HCT116 (cell line): ENCODE data around the gene CRIP1. TPM values are rescaled to one million over a fixed set of nuclear protein-coding genes. Genes with fewer than 3 reads are reported as not detected.

Experiments used
- ATAC-seq: fragments of 200-7000 bp; cut with Tn5 transposase; 2 replicates; pipeline ENCODE4 v1.9.1; 2020; ENCODE audit warnings: mild to moderate bottlenecking, moderate library complexity
- BruUV-seq: library from RNA; stranded (reverse); fragments of 400-500 nt; replicated peaks from 2 replicates; lab custom pipeline; 2021; lab: Mats Ljungman, UMichigan
- CTCF ChIA-PET: fragments of 300-600 bp; sonication (Branson Sonifier 250); formaldehyde crosslinking; loops from one replicate; lab custom pipeline; 2021; ENCODE audit warnings: antibody characterized with exemption; lab: Charles Lee
- POLR2A ChIA-PET: fragments of 300-600, 350-600 bp; sonication (Branson Sonifier 250); formaldehyde crosslinking; loops from one replicate; lab custom pipeline; 2021; ENCODE audit warnings: antibody characterized with exemption; lab: Charles Lee
- RAD21 ChIA-PET, 2 experiments: fragments of 300-600 bp; sonication (Branson Sonifier 250); formaldehyde crosslinking; loops; one replicate each; lab custom pipeline; 2023; ENCODE audit warnings: low total read pairs in 2 of 2; ENCODE audit not compliant: uncharacterized antibody in 2 of 2, unreplicated experiment in 2 of 2, low non-redundant PET in 1 of 2; lab: Charles Lee
- DNase-seq: peaks from one replicate; pipeline ENCODE4 v3.0.0-alpha.2; 2010; ENCODE audit warnings: low read depth, low spot score
- H2AFZ ChIP-seq: fragments of 200-600 bp; shearing (Covaris generic), sonication (generic); 2 replicates; pipeline ENCODE4 v1.6.1; 2017; ENCODE audit warnings: low read depth, mixed run types, mixed read lengths, antibody characterized with exemption, low read length; ENCODE audit not compliant: poor library complexity, severe bottlenecking
- H3K27ac ChIP-seq: 2 replicates; pipeline ENCODE4 v1.5.1; 2012; ENCODE audit warnings: low read depth, low read length
- H3K27me3 ChIP-seq: fragments of 200-600 bp; sonication (generic); 2 replicates; pipeline ENCODE4 v1.6.1; 2016; ENCODE audit warnings: mixed run types, low read length, mixed read lengths; ENCODE audit not compliant: insufficient read depth
- H3K36me3 ChIP-seq, 2 experiments: fragments of 200-500 bp in 1 of 2; fragments of 200-600 bp in 1 of 2; sonication (Bioruptor generic) in 1 of 2; sonication (generic) in 1 of 2; 2 replicates each; pipeline versions ENCODE4 v1.5.1 to v1.6.1; 2014 to 2016; ENCODE audit warnings: low read length in 2 of 2, inconsistent platforms in 1 of 2, mixed read lengths in 1 of 2, mixed run types in 1 of 2; ENCODE audit not compliant: insufficient read depth in 2 of 2, control insufficient read depth in 1 of 2
- H3K4me1 ChIP-seq, 2 experiments: fragments of 200-600 bp in 1 of 2; sonication (generic) in 1 of 2; 2 replicates each; pipeline versions ENCODE4 v1.5.1 to v1.6.1; 2012 to 2017; ENCODE audit warnings: low read length in 2 of 2, inconsistent platforms in 1 of 2, mild to moderate bottlenecking in 1 of 2, mixed read lengths in 1 of 2, mixed run types in 1 of 2, moderate library complexity in 1 of 2; ENCODE audit not compliant: insufficient read depth in 2 of 2, control insufficient read depth in 1 of 2
- H3K4me2 ChIP-seq: fragments of 200-600 bp; sonication (generic); 2 replicates; pipeline ENCODE4 v1.6.1; 2017; ENCODE audit warnings: mixed run types, low read length, mixed read lengths
- H3K4me3 ChIP-seq, 2 experiments: fragments of 200-600 bp in 1 of 2; sonication (generic) in 1 of 2; replicated peaks in 1 of 2; 2 replicates each; pipeline ENCODE4 v1.5.1; 2011 to 2016; ENCODE audit warnings: low read length in 2 of 2, control low read depth in 1 of 2, low read depth in 1 of 2, mild to moderate bottlenecking in 1 of 2, mixed read lengths in 1 of 2, mixed run types in 1 of 2
- H3K79me2 ChIP-seq: fragments of 200-600 bp; sonication (generic); 2 replicates; pipeline ENCODE4 v1.6.1; 2017; ENCODE audit warnings: mild to moderate bottlenecking, mixed run types, low read length, moderate library complexity, mixed read lengths; ENCODE audit not compliant: insufficient read depth
- H3K9ac ChIP-seq: fragments of 200-600 bp; sonication (generic); 2 replicates; pipeline ENCODE4 v1.6.1; 2016; ENCODE audit warnings: low read length, mixed read lengths
- H3K9me2 ChIP-seq: fragments of 200-600 bp; sonication (generic), shearing (Covaris generic); 2 replicates; pipeline ENCODE4 v1.6.1; 2017; ENCODE audit warnings: mixed run types, mild to moderate bottlenecking, moderate library complexity; ENCODE audit not compliant: insufficient read depth
- H3K9me3 ChIP-seq, 2 experiments: fragments of 200-500 bp in 1 of 2; fragments of 200-600 bp in 1 of 2; sonication (Bioruptor generic) in 1 of 2; sonication (generic) in 1 of 2; 2 replicates each; pipeline ENCODE4 v1.6.1; 2014 to 2017; ENCODE audit warnings: low read length in 2 of 2, mixed read lengths in 2 of 2, inconsistent platforms in 1 of 2, low read depth in 1 of 2, mild to moderate bottlenecking in 1 of 2, mixed run types in 1 of 2, moderate library complexity in 1 of 2; ENCODE audit not compliant: control insufficient read depth in 1 of 2, insufficient read depth in 1 of 2
- H4K20me1 ChIP-seq: fragments of 200-600 bp; sonication (generic), shearing (Covaris generic); 2 replicates; pipeline ENCODE4 v1.6.1; 2017; ENCODE audit warnings: mixed run types, mild to moderate bottlenecking, moderate library complexity; ENCODE audit not compliant: insufficient read depth
- CBX3 ChIP-seq: IDR thresholded peaks from 2 replicates; pipeline ENCODE4 v1.6.1; 2012; ENCODE audit warnings: low read depth
- CTCF ChIP-seq, 3 experiments: fragments of 200-600 bp in 1 of 3; sonication (generic) in 1 of 3; IDR thresholded peaks in 2 of 3; conservative IDR thresholded peaks in 1 of 3; 2 replicates each; pipeline ENCODE4 v1.5.1; 2012 to 2017; ENCODE audit warnings: low read depth in 2 of 3, low read length in 2 of 3, antibody characterized with exemption in 1 of 3, borderline replicate concordance in 1 of 3, control low read depth in 1 of 3, mild to moderate bottlenecking in 1 of 3, mixed read lengths in 1 of 3, mixed run types in 1 of 3, moderate library complexity in 1 of 3; ENCODE audit not compliant: insufficient read depth in 1 of 3
- EGR1 ChIP-seq: IDR thresholded peaks from 2 replicates; pipeline ENCODE4 v1.6.1; 2012; ENCODE audit warnings: low read depth
- POLR2A ChIP-seq: IDR thresholded peaks from 2 replicates; pipeline ENCODE4 v1.7.0; 2011; ENCODE audit warnings: borderline replicate concordance; ENCODE audit not compliant: insufficient read depth, insufficient read length; ENCODE audit errors: extremely low read depth
- RAD21 ChIP-seq: IDR thresholded peaks from 2 replicates; pipeline ENCODE4 v1.6.1; 2012; ENCODE audit warnings: low read depth, mild to moderate bottlenecking
- SRF ChIP-seq: IDR thresholded peaks from 2 replicates; pipeline ENCODE4 v1.6.1; 2012; ENCODE audit warnings: low read depth
- ZFX ChIP-seq: fragments of 450-650 bp; IDR thresholded peaks from 2 replicates; pipeline ENCODE4 v1.6.1; 2017
- ZNF274 ChIP-seq: fragments of 200-500 bp; sonication (Bioruptor generic); IDR thresholded peaks from 2 replicates; pipeline ENCODE4 v1.6.1; 2014; ENCODE audit warnings: mild to moderate bottlenecking, low read depth, low read length, inconsistent platforms
- intact Hi-C: fragments of 100-400 bp; cut with micrococcal nuclease; formaldehyde crosslinking; loops from 2 replicates; pipeline ENCODE4 v1.10.0; 2022
- total RNA-seq: library from RNA; stranded (reverse); gene quantifications from one replicate; pipeline ENCODE4 v1.2.1, GENCODE V29; 2021; ENCODE audit not compliant: unreplicated experiment

Gene CRIP1
- total RNA-seq, 1 experiment from 2014 or later, result 260 TPM

- Histone ChIP-seq H3K4me3 (no peak overlapping the region), H3K9me2 (no peaks in the 10 kb centered on the region), H3K27ac (no peak overlapping the region), H3K4me2 (no peak overlapping the region), H3K36me3 (no peaks in the 10 kb centered on the region), H3K4me1 (peaks cover 31 to 55% of the 10 kb centered on the region in 2 experiments), H3K9me3 (no peaks in the 10 kb centered on the region), H3K9ac (no peak overlapping the region), H2AFZ (no peak overlapping the region), H3K27me3 (no peaks in the 10 kb centered on the region), H4K20me1 (no peaks in the 10 kb centered on the region), H3K79me2 (no peaks in the 10 kb centered on the region)
- TF ChIP-seq ZNF274 (no peak), RAD21 (no peak), ZFX (no peak), EGR1 (no peak), CBX3 (no peak), CTCF (IDR thresholded peaks at IDR 0.05 in 2 of 3, conservative IDR thresholded peaks at IDR 0.05 in 1 of 3; ENCODE audit: borderline replicate concordance in 1 of 3, insufficient read depth in 1 of 3, low read depth in 2 of 3, low read length in 2 of 3) (no peak), SRF (no peak), POLR2A (no peak)
- BruUV-seq, result no TSS peak
- ATAC-seq (no peak), DNase-seq (no peak)
- ChIA-PET RAD21 (no interaction called here), POLR2A (no interaction called here), CTCF (no interaction called here)
- intact Hi-C loops, result no loop called here
Observed at GRCh38 chr14:105477660-105478397, 8.9 kb upstream of the CRIP1 start.
